GM12892 (cell line): ENCODE results near the gene HIVEP3.

Experiments used
- POLR2A ChIP-seq: IDR thresholded peaks from 2 replicates; pipeline ENCODE4 v1.6.1; 2011; ENCODE audit warnings: low read depth, low read length, control low read depth
- POLR2AphosphoS5 ChIP-seq: IDR thresholded peaks from 2 replicates; pipeline ENCODE4 v1.6.1; 2011; ENCODE audit warnings: low read depth, low read length, control low read depth

DNA sequence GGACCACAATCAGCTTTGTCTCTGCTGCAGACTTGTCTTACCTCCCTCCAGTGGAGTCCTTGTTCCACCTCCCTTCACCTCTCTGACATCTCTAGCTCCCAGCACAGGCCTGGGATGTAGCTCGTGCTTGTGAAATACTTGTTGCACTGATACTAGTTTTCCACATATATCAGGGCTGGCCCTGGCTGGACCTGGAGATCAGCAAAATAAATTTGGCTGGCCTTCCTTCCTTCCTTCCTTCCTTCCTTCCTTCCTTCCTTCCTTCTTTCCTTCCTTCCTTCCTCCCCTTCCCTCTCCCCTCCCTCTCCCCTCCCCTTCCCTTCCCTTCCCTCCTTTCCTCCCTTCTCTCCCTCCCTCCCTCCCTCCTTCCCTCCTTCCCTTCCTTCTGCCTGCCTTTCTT lies 196.5 kb downstream of the HIVEP3 start:
- TF ChIP-seq POLR2AphosphoS5 (no peak), POLR2A (no peak)
